Activated naive CD4-positive, alpha-beta T cell (primary cell): Measurements from ENCODE around the gene SLC38A4.

ENCODE experiments used
- DNase-seq, 4 experiments: peaks; one replicate each; lab custom pipeline; 2025; lab: John Stamatoyannopoulos, UW

Gene SLC38A4

GRCh38 chr12:46811185-46811584, 14.6 kb downstream of the SLC38A4 start:
- no peak for DNase-seq

GRCh38 chr12:46808955-46809697, 16.7 kb downstream of the SLC38A4 start:
- no peak for DNase-seq

- DNase-seq, result no peak
Measured at GRCh38 chr12:46808317-46808716, 17.5 kb downstream of the SLC38A4 start.

GRCh38 chr12:46804054-46804453, 21.7 kb downstream of the SLC38A4 start:
- DNase-seq, result no peak

- DNase-seq, result no peak
Measured at GRCh38 chr12:46803517-46803916, 22.3 kb downstream of the SLC38A4 start.

GRCh38 chr12:46801293-46801692, 24.5 kb downstream of the SLC38A4 start:
- DNase-seq, result no peak

GRCh38 chr12:46800160-46800559, 25.6 kb downstream of the SLC38A4 start:
- DNase-seq, result no peak

- no peak for DNase-seq
Measured at GRCh38 chr12:46798648-46799047, 27.1 kb downstream of the SLC38A4 start.

GRCh38 chr12:46798056-46798455, 27.7 kb downstream of the SLC38A4 start:
- DNase-seq, result no peak

GRCh38 chr12:46795988-46796387, 29.8 kb downstream of the SLC38A4 start:
- no peak for DNase-seq

GRCh38 chr12:46794593-46795190, 31.1 kb downstream of the SLC38A4 start:
- DNase-seq, result no peak

GRCh38 chr12:46792925-46793324, 32.9 kb downstream of the SLC38A4 start:
- DNase-seq, result no peak

- DNase-seq, result no peak
Measured at GRCh38 chr12:46790066-46790465, 35.7 kb downstream of the SLC38A4 start.

- no peak for DNase-seq
Measured at GRCh38 chr12:46788072-46788887, 37.5 kb downstream of the SLC38A4 start.

GRCh38 chr12:46787496-46788055, 38.2 kb downstream of the SLC38A4 start:
- no peak for DNase-seq

- DNase-seq, result no peak
Measured at GRCh38 chr12:46786774-46787173, 39.0 kb downstream of the SLC38A4 start.

GRCh38 chr12:46785382-46785781, 40.4 kb downstream of the SLC38A4 start:
- no peak for DNase-seq

- no peak for DNase-seq
Measured at GRCh38 chr12:46783871-46784270, 41.9 kb downstream of the SLC38A4 start.

- DNase-seq, result no peak
Measured at GRCh38 chr12:46779879-46780278, 45.9 kb downstream of the SLC38A4 start.

GRCh38 chr12:46779063-46779462, 46.7 kb downstream of the SLC38A4 start:
- DNase-seq, result no peak

- no peak for DNase-seq
Measured at GRCh38 chr12:46778415-46778814, 47.4 kb downstream of the SLC38A4 start.

GRCh38 chr12:46777587-46777986, 48.2 kb downstream of the SLC38A4 start:
- DNase-seq, result no peak

- no peak for DNase-seq
Measured at GRCh38 chr12:46775796-46776195, 50.0 kb downstream of the SLC38A4 start.
